Measurements from ENCODE around the gene C22orf39. TPM values are rescaled to one million over a fixed set of nuclear protein-coding genes. Genes with fewer than 3 reads are reported as not detected.

Gene C22orf39
- total and polyA plus RNA-seq, 10 of the 15 experiments (the other 5 are each of a cell fraction or from before 2014, with no cell fraction given), result 6.7 to 47.0 (median 26.5) TPM

DNA sequence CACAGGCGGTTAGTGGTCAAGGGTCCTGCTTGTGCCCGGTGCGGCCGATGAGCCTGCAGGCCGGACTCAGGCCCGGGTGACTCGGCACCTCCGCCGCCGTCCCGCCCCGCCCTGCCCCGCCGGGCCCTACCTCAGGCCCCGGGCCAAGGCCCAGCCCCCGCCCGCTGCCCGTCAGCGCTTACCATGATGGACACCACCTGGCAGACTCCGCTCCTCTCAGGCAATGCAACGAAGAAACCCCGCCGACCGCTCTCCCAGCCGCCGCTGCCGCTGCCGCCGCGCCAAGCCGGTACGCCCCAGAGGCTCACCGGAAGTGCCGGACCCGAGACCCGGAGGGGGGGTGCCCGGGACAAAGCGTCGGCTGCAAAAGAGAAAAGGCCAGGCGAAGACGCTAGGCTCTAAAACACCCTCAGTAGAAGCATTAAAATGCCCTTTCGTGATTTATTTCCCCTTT is 31.4 kb upstream of the C22orf39 start, which contains the start of gene UFD1 (continued):
- TF ChIP-seq NRF1 (conservative IDR thresholded peaks at IDR 0.05; ENCODE audit: low read depth, low read length) (no peak), POLR2A (IDR thresholded peaks at IDR 0.05; ENCODE audit: low read depth, low read length) (peak; percentile 81), TAF1 (IDR thresholded peaks at IDR 0.05; ENCODE audit: borderline replicate concordance, low read depth, low read length) (peak; percentile 80), NR2F1 (conservative IDR thresholded peaks at IDR 0.05) (no peak), HDGF (IDR thresholded peaks at IDR 0.05) (no peak), POLR2AphosphoS5 (IDR thresholded peaks at IDR 0.05; ENCODE audit: low read length) (peak; percentile 51; the same call in 1 of the 2 replicates), MXI1 (IDR thresholded peaks at IDR 0.05; ENCODE audit: low read depth, low read length) (peak; percentile 68; the same call in 1 of the 2 replicates), TCF3 (IDR thresholded peaks at IDR 0.05; ENCODE audit: borderline replicate concordance, insufficient read depth, low read depth, low read length) (peak; percentile 93), STAT3 (IDR thresholded peaks at IDR 0.05; ENCODE audit: low read depth, low read length) (no peak), YBX1 (IDR thresholded peaks at IDR 0.05) (no peak), POU2F2 (IDR thresholded peaks at IDR 0.05; ENCODE audit: borderline replicate concordance, low read depth, low read length) (no peak), TBL1XR1 (IDR thresholded peaks at IDR 0.05; ENCODE audit: low read depth, low read length) (no peak), ZNF622 (IDR thresholded peaks at IDR 0.05) (no peak), CHD1 (IDR thresholded peaks at IDR 0.05; ENCODE audit: low read depth, low read length) (peak; percentile 99)
- TF ChIP-seq, protein P1, sequence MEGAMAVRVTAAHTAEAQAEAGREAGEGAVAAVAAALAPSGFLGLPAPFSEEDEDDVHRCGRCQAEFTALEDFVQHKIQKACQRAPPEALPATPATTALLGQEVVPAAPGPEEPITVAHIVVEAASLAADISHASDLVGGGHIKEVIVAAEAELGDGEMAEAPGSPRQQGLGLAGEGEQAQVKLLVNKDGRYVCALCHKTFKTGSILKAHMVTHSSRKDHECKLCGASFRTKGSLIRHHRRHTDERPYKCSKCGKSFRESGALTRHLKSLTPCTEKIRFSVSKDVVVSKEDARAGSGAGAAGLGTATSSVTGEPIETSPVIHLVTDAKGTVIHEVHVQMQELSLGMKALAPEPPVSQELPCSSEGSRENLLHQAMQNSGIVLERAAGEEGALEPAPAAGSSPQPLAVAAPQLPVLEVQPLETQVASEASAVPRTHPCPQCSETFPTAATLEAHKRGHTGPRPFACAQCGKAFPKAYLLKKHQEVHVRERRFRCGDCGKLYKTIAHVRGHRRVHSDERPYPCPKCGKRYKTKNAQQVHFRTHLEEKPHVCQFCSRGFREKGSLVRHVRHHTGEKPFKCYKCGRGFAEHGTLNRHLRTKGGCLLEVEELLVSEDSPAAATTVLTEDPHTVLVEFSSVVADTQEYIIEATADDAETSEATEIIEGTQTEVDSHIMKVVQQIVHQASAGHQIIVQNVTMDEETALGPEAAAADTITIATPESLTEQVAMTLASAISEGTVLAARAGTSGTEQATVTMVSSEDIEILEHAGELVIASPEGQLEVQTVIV (IDR thresholded peaks at IDR 0.05; ENCODE audit: borderline replicate concordance, partially characterized antibody), result no peak
- TF ChIP-seq, protein P2, sequence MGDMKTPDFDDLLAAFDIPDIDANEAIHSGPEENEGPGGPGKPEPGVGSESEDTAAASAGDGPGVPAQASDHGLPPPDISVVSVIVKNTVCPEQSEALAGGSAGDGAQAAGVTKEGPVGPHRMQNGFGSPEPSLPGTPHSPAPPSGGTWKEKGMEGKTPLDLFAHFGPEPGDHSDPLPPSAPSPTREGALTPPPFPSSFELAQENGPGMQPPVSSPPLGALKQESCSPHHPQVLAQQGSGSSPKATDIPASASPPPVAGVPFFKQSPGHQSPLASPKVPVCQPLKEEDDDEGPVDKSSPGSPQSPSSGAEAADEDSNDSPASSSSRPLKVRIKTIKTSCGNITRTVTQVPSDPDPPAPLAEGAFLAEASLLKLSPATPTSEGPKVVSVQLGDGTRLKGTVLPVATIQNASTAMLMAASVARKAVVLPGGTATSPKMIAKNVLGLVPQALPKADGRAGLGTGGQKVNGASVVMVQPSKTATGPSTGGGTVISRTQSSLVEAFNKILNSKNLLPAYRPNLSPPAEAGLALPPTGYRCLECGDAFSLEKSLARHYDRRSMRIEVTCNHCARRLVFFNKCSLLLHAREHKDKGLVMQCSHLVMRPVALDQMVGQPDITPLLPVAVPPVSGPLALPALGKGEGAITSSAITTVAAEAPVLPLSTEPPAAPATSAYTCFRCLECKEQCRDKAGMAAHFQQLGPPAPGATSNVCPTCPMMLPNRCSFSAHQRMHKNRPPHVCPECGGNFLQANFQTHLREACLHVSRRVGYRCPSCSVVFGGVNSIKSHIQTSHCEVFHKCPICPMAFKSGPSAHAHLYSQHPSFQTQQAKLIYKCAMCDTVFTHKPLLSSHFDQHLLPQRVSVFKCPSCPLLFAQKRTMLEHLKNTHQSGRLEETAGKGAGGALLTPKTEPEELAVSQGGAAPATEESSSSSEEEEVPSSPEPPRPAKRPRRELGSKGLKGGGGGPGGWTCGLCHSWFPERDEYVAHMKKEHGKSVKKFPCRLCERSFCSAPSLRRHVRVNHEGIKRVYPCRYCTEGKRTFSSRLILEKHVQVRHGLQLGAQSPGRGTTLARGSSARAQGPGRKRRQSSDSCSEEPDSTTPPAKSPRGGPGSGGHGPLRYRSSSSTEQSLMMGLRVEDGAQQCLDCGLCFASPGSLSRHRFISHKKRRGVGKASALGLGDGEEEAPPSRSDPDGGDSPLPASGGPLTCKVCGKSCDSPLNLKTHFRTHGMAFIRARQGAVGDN (IDR thresholded peaks at IDR 0.05), result no peak
- TF ChIP-seq, protein P3, sequence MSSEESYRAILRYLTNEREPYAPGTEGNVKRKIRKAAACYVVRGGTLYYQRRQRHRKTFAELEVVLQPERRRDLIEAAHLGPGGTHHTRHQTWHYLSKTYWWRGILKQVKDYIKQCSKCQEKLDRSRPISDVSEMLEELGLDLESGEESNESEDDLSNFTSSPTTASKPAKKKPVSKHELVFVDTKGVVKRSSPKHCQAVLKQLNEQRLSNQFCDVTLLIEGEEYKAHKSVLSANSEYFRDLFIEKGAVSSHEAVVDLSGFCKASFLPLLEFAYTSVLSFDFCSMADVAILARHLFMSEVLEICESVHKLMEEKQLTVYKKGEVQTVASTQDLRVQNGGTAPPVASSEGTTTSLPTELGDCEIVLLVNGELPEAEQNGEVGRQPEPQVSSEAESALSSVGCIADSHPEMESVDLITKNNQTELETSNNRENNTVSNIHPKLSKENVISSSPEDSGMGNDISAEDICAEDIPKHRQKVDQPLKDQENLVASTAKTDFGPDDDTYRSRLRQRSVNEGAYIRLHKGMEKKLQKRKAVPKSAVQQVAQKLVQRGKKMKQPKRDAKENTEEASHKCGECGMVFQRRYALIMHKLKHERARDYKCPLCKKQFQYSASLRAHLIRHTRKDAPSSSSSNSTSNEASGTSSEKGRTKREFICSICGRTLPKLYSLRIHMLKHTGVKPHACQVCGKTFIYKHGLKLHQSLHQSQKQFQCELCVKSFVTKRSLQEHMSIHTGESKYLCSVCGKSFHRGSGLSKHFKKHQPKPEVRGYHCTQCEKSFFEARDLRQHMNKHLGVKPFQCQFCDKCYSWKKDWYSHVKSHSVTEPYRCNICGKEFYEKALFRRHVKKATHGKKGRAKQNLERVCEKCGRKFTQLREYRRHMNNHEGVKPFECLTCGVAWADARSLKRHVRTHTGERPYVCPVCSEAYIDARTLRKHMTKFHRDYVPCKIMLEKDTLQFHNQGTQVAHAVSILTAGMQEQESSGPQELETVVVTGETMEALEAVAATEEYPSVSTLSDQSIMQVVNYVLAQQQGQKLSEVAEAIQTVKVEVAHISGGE (CRISPR knock-in tag; IDR thresholded peaks at IDR 0.05), result no peak
- TF ChIP-seq, protein P4, sequence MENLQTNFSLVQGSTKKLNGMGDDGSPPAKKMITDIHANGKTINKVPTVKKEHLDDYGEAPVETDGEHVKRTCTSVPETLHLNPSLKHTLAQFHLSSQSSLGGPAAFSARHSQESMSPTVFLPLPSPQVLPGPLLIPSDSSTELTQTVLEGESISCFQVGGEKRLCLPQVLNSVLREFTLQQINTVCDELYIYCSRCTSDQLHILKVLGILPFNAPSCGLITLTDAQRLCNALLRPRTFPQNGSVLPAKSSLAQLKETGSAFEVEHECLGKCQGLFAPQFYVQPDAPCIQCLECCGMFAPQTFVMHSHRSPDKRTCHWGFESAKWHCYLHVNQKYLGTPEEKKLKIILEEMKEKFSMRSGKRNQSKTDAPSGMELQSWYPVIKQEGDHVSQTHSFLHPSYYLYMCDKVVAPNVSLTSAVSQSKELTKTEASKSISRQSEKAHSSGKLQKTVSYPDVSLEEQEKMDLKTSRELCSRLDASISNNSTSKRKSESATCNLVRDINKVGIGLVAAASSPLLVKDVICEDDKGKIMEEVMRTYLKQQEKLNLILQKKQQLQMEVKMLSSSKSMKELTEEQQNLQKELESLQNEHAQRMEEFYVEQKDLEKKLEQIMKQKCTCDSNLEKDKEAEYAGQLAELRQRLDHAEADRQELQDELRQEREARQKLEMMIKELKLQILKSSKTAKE (IDR thresholded peaks at IDR 0.05; ENCODE audit: low read depth, poor library complexity, severe bottlenecking), result peak; percentile 98
